Epithelial cell of proximal tubule (primary cell): ENCODE measurements around the gene PCSK5. TPM values are rescaled to one million over a fixed set of nuclear protein-coding genes. Genes with fewer than 3 reads are reported as not detected.

Source experiments
- DNase-seq: peaks from one replicate; pipeline ENCODE4 v3.0.0-alpha.2; 2011; ENCODE audit warnings: low read depth
- H3K4me3 ChIP-seq: 2 replicates; pipeline ENCODE4 v1.5.1; 2011; ENCODE audit warnings: low read depth, mild to moderate bottlenecking, low read length
- total RNA-seq: library from RNA; depleted of rRNA; stranded (reverse); fragments of >200 nt; gene quantifications from 2 replicates; pipeline ENCODE4 v1.2.3, GENCODE V29; 2015
- TF ChIP-seq, protein P1 (sequence below): conservative IDR thresholded peaks from 2 replicates; pipeline ENCODE4 v1.5.1; 2012; ENCODE audit warnings: low read depth, mild to moderate bottlenecking, low read length

The PCSK5 gene
- total RNA-seq, 1 donor from 2014 or later: 23.2 TPM

DNA sequence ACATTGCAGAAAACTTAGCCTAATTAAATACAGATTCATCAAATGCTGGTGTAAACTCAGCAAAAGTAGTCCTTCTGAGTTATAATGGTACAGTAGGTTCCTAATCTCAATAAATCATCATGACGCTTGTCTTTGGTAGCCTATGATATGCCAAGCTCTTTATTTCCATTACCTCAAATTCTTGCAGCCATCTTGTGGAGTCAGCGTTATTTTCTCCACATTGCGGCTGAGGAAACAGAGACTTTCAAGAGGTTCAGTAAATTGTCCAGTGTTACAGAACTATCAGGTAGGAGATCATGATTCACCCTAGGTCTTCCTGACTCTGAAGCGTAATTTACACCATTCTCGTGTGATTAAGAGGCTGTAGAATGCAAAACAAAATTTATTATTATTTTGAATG, 237.2 kb downstream of the PCSK5 start:
- no peak overlapping the region for H3K4me3 ChIP-seq
- TF ChIP-seq, protein P1, sequence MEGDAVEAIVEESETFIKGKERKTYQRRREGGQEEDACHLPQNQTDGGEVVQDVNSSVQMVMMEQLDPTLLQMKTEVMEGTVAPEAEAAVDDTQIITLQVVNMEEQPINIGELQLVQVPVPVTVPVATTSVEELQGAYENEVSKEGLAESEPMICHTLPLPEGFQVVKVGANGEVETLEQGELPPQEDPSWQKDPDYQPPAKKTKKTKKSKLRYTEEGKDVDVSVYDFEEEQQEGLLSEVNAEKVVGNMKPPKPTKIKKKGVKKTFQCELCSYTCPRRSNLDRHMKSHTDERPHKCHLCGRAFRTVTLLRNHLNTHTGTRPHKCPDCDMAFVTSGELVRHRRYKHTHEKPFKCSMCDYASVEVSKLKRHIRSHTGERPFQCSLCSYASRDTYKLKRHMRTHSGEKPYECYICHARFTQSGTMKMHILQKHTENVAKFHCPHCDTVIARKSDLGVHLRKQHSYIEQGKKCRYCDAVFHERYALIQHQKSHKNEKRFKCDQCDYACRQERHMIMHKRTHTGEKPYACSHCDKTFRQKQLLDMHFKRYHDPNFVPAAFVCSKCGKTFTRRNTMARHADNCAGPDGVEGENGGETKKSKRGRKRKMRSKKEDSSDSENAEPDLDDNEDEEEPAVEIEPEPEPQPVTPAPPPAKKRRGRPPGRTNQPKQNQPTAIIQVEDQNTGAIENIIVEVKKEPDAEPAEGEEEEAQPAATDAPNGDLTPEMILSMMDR: no peak
- DNase-seq: no peak

DNA sequence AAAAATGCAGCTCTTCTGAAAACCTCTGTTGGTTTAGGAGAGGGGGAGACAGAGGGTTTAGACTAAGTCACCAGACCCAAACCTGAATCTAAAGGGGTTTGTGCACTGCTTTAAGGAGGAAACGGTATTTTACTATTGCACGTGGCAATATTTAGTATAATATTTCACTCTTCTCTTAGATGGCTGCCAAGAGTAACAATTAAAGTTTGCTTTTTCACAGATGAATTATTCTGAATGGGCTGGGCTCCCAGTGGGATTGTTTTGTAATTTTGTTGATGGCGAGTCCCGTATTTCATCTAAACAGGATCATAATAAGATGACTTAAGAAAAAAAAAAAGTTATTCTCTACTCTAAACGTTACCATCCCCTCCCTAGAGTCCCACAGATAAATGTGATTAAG, 245.4 kb downstream of the PCSK5 start:
- TF ChIP-seq, protein P1: no peak
- no peak overlapping the region for H3K4me3 ChIP-seq
- no peak for DNase-seq

DNA sequence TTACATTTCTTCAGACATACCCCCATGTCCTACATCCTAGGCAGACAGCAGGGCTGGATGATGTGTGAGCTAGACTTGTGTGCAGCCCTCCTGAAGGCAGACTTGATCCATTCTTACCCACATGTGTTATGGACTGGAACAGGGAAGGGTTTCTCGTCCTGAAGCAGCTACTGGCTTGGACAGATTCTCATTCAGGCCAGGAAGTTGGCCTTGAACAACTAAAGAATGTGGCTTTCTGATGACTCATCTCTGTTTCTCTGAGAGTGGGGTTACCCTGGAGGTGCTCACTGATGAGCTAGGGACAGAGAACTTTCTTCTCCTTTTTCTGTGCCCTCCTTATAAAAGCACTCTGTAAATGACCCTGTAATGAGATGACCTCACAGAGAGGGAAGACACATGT, 246.5 kb downstream of the PCSK5 start:
- peak; percentile 33 for DNase-seq
- no peak overlapping the region for H3K4me3 ChIP-seq

DNA sequence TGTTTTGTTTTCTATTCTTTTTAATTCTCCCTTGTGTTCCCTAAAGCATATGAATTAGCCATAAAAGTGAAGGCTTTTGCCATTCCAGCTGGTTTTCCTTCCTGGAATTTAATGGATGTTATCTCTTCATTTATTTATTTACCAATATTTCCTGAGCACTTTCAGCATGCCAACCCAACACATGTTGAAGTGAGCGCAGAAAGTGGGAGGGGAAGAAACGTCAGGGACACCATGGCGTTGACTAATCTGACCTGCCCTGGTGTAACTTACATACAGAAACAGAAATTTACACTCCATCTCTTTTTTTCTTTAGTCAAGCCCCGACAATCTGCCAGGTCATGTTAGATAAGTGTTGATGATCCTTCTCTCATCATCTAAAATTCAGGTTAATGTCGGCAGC, 247.5 kb downstream of the PCSK5 start:
- no peak for DNase-seq
- TF ChIP-seq, protein P1: no peak
- no peak overlapping the region for H3K4me3 ChIP-seq

More for the DNA sequence above, 246.5 kb downstream of the PCSK5 start:
- TF ChIP-seq, protein P1: no peak

DNA sequence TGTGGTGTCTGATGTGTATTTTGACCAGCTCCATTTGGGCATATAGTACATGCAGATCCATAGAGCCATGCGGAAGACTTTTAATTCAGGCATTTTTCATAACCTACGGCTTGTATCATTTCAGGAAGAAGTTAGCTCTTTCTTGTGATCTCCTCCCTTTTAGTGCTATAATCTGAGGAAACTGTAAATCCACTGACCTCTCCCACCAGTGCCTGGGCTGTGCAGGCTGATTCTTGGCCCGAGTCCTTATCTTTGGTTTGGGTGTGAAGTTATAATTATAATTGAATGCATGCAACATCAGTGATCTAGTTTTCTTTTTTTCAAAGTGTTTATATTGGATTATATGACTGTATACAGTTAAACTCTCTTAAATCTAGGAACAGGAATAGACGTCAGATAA, 247.9 kb downstream of the PCSK5 start:
- no peak for DNase-seq
- no peak overlapping the region for H3K4me3 ChIP-seq
- TF ChIP-seq, protein P1: no peak

DNA sequence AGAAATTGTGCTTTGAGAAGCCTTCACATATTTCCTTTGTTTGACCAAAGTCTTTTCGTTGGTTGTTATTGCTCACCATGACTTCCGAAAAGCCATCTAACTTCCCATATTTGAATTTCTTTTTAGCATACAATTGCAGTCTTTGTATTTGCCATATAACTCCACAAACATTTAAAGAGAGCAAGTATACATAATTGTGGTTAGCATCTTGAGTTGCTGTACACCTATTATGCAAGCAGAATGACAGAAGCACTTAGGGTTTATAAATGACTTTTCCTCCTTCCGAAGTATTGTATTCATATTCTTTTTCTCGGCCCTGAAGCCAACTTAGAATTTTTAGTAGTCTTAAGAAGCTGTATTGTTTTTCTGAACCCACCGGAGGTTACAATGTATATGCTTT, 253.4 kb downstream of the PCSK5 start:
- no peak for DNase-seq
- TF ChIP-seq, protein P1: no peak
- no peak overlapping the region for H3K4me3 ChIP-seq

DNA sequence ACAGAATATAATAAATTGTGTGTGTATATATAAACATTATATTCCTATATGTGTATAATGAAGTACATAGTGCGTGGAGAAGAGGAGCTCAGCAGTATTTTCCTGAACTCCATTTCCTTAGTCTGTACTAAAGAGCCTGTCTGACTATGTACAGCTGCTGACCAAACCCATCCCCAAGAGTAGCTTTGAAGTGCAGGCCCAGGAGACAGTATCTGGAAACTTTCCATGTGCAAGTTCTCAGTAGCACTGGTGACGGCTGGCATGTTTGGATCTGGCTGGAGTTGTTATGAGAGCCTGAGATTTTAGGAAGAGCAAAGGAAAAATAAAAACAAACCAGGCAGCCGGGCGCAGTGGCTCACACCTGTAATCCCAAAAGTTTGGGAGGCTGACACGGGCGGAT, 259.5 kb downstream of the PCSK5 start:
- no peak for DNase-seq
- TF ChIP-seq, protein P1: no peak
- H3K4me3 ChIP-seq: no peak overlapping the region
